HepG2 (cell line): ENCODE measurements around the gene RFXANK. TPM values are rescaled to one million over a fixed set of nuclear protein-coding genes. Genes with fewer than 3 reads are reported as not detected.

Experiments used
- ATAC-seq: fragments of 200-7000 bp; cut with Tn5 transposase; 3 replicates; pipeline ENCODE4 v1.9.1; 2020; ENCODE audit warnings: mild to moderate bottlenecking, moderate library complexity
- BruUV-seq: library from RNA; stranded (reverse); fragments of 400-500 nt; replicated peaks from 2 replicates; lab custom pipeline; 2021; lab: Mats Ljungman, UMichigan
- CTCF ChIA-PET: fragments of 300-600 bp; formaldehyde crosslinking; extraction: SDS; loops from one replicate; lab custom pipeline; 2021; ENCODE audit warnings: low total read pairs, inconsistent platforms, low intra/inter-chr PET ratio; lab: Yijun Ruan, JAX
- POLR2A ChIA-PET: fragments of 350-600 bp; sonication (Branson Sonifier 250); formaldehyde crosslinking; loops from one replicate; lab custom pipeline; 2020; ENCODE audit warnings: antibody characterized with exemption, inconsistent platforms; lab: Yijun Ruan, JAX
- DNase-seq: peaks from one replicate; pipeline ENCODE4 v3.0.0-alpha.2; 2015; ENCODE audit warnings: low spot score
- FAIRE-seq: peaks from 3 replicates; lab custom pipeline; 2011; peaks lifted over from hg19 to GRCh38; lab: Jason Lieb, UNC
- H2AFZ ChIP-seq: one replicate; pipeline ENCODE4 v1.6.1; 2011; ENCODE audit warnings: low read length, inconsistent platforms
- H3K27ac ChIP-seq: fragments of 300-600 bp; 3 replicates; pipeline ENCODE4 v1.8.0; 2011; ENCODE audit warnings: mixed run types, mild to moderate bottlenecking, mixed read lengths, low read length, inconsistent platforms; ENCODE audit not compliant: insufficient read depth; ENCODE audit errors: extremely low read length
- H3K27me3 ChIP-seq, 2 experiments: fragments of 200-600 bp in 1 of 2; 2 replicates in 1 of 2; 3 replicates in 1 of 2; pipeline versions ENCODE4 v1.6.0 to v1.8.0; 2011; ENCODE audit warnings: low read length in 2 of 2, mild to moderate bottlenecking in 2 of 2, moderate library complexity in 2 of 2, inconsistent platforms in 1 of 2; ENCODE audit not compliant: insufficient read depth in 2 of 2, control insufficient read depth in 1 of 2
- H3K36me3 ChIP-seq, 2 experiments: fragments of 200-600 bp in 1 of 2; replicated peaks in 1 of 2; 2 replicates in 1 of 2; 3 replicates in 1 of 2; pipeline versions ENCODE4 v1.5.1 to v1.8.0; 2011; ENCODE audit warnings: low read length in 2 of 2, inconsistent platforms in 1 of 2; ENCODE audit not compliant: insufficient read depth in 2 of 2, control insufficient read depth in 1 of 2
- H3K4me1 ChIP-seq: 2 replicates; pipeline ENCODE4 v1.5.1; 2012; ENCODE audit warnings: low read length, inconsistent platforms; ENCODE audit not compliant: insufficient read depth
- H3K4me2 ChIP-seq: 2 replicates; pipeline ENCODE4 v1.6.0; 2011; ENCODE audit warnings: low read depth, low read length, inconsistent platforms
- H3K4me3 ChIP-seq, 3 experiments: fragments of 200-600 bp in 1 of 3; sonication (generic), shearing (Covaris generic) in 1 of 3; replicated peaks in 1 of 3; 2 replicates each; pipeline ENCODE4 v1.5.1; 2011 to 2016; ENCODE audit warnings: low read length in 3 of 3, inconsistent platforms in 2 of 3, low read depth in 2 of 3, mild to moderate bottlenecking in 2 of 3, control low read depth in 1 of 3, mixed read lengths in 1 of 3; ENCODE audit not compliant: insufficient read depth in 1 of 3
- H3K79me2 ChIP-seq: one replicate; pipeline ENCODE4 v1.6.1; 2011; ENCODE audit warnings: low read length, inconsistent platforms; ENCODE audit not compliant: insufficient read depth
- H3K9ac ChIP-seq: 2 replicates; pipeline ENCODE4 v1.6.0; 2011; ENCODE audit warnings: mild to moderate bottlenecking, low read depth, low read length, inconsistent platforms; ENCODE audit not compliant: insufficient read depth
- H3K9me3 ChIP-seq: 2 replicates; pipeline ENCODE4 v1.5.1; 2012; ENCODE audit warnings: mild to moderate bottlenecking, low read length
- H4K20me1 ChIP-seq: 2 replicates; pipeline ENCODE4 v1.6.0; 2011; ENCODE audit warnings: inconsistent platforms, mild to moderate bottlenecking, low read length, moderate library complexity; ENCODE audit not compliant: insufficient read depth
- CCDC6 ChIP-seq: sonication (generic); formaldehyde crosslinking; IDR thresholded peaks from 2 replicates; pipeline ENCODE4 v1.8.1; 2022; ENCODE audit warnings: mild to moderate bottlenecking, missing genetic modification reagents, moderate library complexity
- HOXA3 ChIP-seq: sonication (generic); formaldehyde crosslinking; IDR thresholded peaks from 2 replicates; pipeline ENCODE4 v1.5.0; 2020; ENCODE audit warnings: missing genetic modification reagents
- ISL2 ChIP-seq: sonication (generic); formaldehyde crosslinking; IDR thresholded peaks from 2 replicates; pipeline ENCODE4 v1.5.0; 2020; ENCODE audit warnings: missing genetic modification reagents
- JUN ChIP-seq: sonication (generic); formaldehyde crosslinking; IDR thresholded peaks from 2 replicates; pipeline ENCODE4 v1.4.0; 2020; ENCODE audit warnings: mild to moderate bottlenecking, missing genetic modification reagents
- PITX1 ChIP-seq: sonication (generic); formaldehyde crosslinking; IDR thresholded peaks from 2 replicates; pipeline ENCODE4 v1.5.1; 2020; ENCODE audit warnings: mild to moderate bottlenecking, missing genetic modification reagents
- PRMT3 ChIP-seq: sonication (generic); formaldehyde crosslinking; IDR thresholded peaks from 2 replicates; pipeline ENCODE4 v1.8.1; 2022; ENCODE audit warnings: low read depth, mild to moderate bottlenecking, moderate library complexity, missing genetic modification reagents, borderline replicate concordance
- RARA ChIP-seq: IDR thresholded peaks from 2 replicates; pipeline ENCODE4 v1.6.1; 2016; ENCODE audit warnings: missing genetic modification reagents, missing compliant biosample characterization
- SAFB2 ChIP-seq: sonication (generic); formaldehyde crosslinking; IDR thresholded peaks from 2 replicates; pipeline ENCODE4 v1.5.1; 2020; ENCODE audit warnings: missing genetic modification reagents, low read depth, mild to moderate bottlenecking, borderline replicate concordance
- SALL2 ChIP-seq: sonication (generic); formaldehyde crosslinking; IDR thresholded peaks from 2 replicates; pipeline ENCODE4 v1.8.1; 2023; ENCODE audit warnings: mild to moderate bottlenecking, missing genetic modification reagents, inconsistent platforms
- SOX13 ChIP-seq, 3 experiments: fragments of 450-650 bp in 1 of 3; sonication (generic) in 1 of 3; formaldehyde crosslinking in 1 of 3; IDR thresholded peaks in 2 of 3; conservative IDR thresholded peaks in 1 of 3; 2 replicates each; pipeline versions ENCODE4 v1.5.0 to v1.6.1; 2016 to 2020; ENCODE audit warnings: antibody characterized with exemption in 1 of 3, mild to moderate bottlenecking in 1 of 3, missing compliant biosample characterization in 1 of 3, missing genetic modification reagents in 1 of 3, moderate library complexity in 1 of 3
- SYNCRIP ChIP-seq: fragments of 200-400 bp; formaldehyde crosslinking; IDR thresholded peaks from 2 replicates; pipeline ENCODE4 v1.6.1; 2018; ENCODE audit warnings: mild to moderate bottlenecking, low read depth, low read length; ENCODE audit not compliant: insufficient read depth
- TCF12 ChIP-seq, 2 experiments: fragments of 450-650 bp in 1 of 2; sonication (generic) in 1 of 2; formaldehyde crosslinking in 1 of 2; IDR thresholded peaks; 2 replicates each; pipeline versions ENCODE4 v1.6.1 to v1.8.0; 2017 to 2022; ENCODE audit warnings: antibody characterized with exemption in 1 of 2, mild to moderate bottlenecking in 1 of 2, missing genetic modification reagents in 1 of 2, moderate library complexity in 1 of 2
- ZNF629 ChIP-seq: sonication (generic); formaldehyde crosslinking; conservative IDR thresholded peaks from 2 replicates; pipeline ENCODE4 v1.5.0; 2020; ENCODE audit warnings: missing genetic modification reagents
- WGBS: methylation state at CpG from one replicate; pipeline ENCODE4 v1.1.6; 2017; ENCODE audit warnings: low lambda C conversion rate; 5-methylcytosine and 5-hydroxymethylcytosine counted together
- in situ Hi-C: cut with HindIII; loops from 2 replicates; pipeline ENCODE4 v1.10.0; 2017; ENCODE audit warnings: low pct_unique_long_range_greater_than_20kb; ENCODE audit not compliant: extremely low pct_ligation_motif_present
- intact Hi-C: fragments of 100-400 bp; cut with micrococcal nuclease; formaldehyde crosslinking; loops from one replicate; pipeline ENCODE4 v1.10.0; 2022; ENCODE audit not compliant: unreplicated experiment
- polyA plus RNA-seq, 8 experiments: library from polyadenylated mRNA; depleted of rRNA in 3 of 8; stranded (reverse) in 7 of 8; unstranded in 1 of 8; fragments of >200 nt; fragmentation: Illumina TruSeq in 4 of 8; extraction: Trizol in 4 of 8; gene quantifications; 2 replicates each; pipeline versions ENCODE4 v1.2.1 to v1.2.3, GENCODE V29; 2011 to 2016; ENCODE audit warnings: low read depth in 4 of 8, missing spikeins in 1 of 8, mixed read lengths in 1 of 8; ENCODE audit not compliant: insufficient read depth in 1 of 8
- total RNA-seq, 5 experiments: library from RNA; depleted of rRNA; stranded (reverse); fragments of >200 nt; fragmentation: Illumina TruSeq; extraction: Trizol; gene quantifications; 2 replicates each; pipeline ENCODE4 v1.2.3, GENCODE V29; 2016; ENCODE audit warnings: low read depth in 1 of 5
- TF ChIP-seq, protein P1 (sequence below): sonication (generic); formaldehyde crosslinking; IDR thresholded peaks from 2 replicates; pipeline ENCODE4 v1.5.0; 2020; ENCODE audit warnings: missing genetic modification reagents
- TF ChIP-seq, protein P2 (sequence below): IDR thresholded peaks from 2 replicates; pipeline ENCODE4 v1.6.1; 2016; ENCODE audit warnings: missing biosample characterization, missing genetic modification reagents, low read depth

Gene RFXANK
- total and polyA plus RNA-seq, 2 of the 13 experiments (the other 11 are each of a cell fraction or from before 2014, with no cell fraction given), result 49.9 to 80.7 TPM

DNA sequence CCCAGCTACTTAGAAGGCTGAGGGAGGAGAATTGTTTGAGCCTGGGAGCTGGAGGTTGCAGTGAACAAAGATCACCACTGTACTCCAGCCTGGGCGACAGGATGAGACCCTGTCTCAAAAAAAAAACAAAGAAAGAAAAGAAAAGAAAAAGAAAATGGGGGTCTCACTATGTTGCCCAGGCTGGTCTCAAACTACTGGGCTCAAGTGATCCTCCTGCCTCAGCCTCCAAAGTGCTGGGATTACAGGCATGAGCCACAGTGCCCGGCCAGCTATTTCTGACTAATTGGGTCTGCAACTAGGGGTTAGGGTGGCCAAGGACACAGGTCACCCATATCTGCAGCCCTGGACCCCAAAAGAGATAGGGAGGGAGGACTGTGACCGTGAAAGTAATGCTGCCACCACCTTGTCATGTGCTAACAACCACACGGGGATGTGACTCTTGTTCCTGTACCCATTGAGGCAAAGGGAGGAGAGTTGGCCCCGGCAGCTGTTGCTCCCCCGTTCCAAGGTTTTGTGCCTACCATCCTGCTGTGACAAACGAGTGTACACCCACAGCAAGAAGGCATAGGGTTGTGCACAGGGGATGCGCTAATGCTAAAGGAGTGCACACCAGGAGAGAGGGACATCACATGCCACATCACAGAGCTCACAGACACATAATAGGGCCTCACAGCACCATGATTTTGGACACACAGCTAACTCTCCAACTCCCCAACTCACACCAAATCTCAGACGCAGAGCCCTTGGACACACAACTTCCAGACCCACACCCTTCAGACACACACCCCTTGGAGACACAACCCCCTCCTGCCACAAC lies 22.6 kb upstream of the RFXANK start (continued):
- TF ChIP-seq PRMT3 (CRISPR knock-in tag), result no peak

DNA sequence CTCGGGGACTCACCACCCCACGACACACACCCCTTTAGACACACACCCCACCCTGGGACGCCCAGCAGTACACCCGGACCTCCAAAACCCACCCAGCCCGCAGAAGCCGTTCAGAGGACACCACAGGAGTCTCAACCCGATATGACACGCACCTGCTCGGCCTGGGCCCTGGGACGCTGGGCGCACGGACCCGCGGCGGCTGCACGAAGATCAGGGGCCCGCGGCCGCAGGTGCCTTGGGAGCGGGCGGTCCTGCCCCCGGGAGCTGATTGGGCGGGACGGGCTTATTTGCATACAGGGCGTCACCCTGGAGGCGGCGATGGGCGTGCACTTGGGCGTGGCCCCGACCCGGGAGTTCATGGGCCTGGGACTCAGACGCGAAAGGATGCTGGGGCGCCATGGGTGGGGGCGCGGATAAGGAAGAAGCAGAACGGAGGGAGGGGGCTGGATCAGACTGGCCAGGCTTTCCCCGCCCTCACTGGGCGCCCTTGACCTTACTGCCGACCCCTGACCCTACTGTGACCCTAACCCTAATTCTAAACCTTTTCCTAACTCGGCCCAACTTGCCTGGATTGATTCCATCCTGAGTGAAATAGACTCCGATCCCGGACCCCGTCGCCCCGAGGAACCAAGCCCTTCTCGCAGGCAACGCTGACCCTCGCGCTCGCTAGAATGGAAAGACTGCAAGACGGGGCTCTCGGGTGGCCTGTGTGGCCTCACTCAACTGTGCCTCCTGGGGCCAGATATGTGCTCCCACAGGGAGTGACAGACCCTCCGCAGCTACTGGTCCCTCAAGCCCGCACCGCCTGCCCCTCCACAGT lies 21.8 kb upstream of the RFXANK start, which contains the start of gene MEF2B:
TSS of gene MEF2B (minus strand) at position 211 of the 820 bp plus-strand sequence. CDS start 19,528 bp downstream, outside the sequence.
- WGBS, result 30% methylated on average over 35 of the region's 56 CpGs
- no peaks in the 10 kb centered on the region for H3K9me3 ChIP-seq
- peaks cover 63% of the 10 kb centered on the region for H3K4me1 ChIP-seq
- DNase-seq (peak; percentile 80), ATAC-seq (peak; percentile 92), FAIRE-seq (peak; percentile 34)
- no peaks in the 10 kb centered on the region for H3K27me3 ChIP-seq
- H3K9ac ChIP-seq, result peak within 1 kb of the TSS; percentile 53
- peak within 1 kb of the TSS; percentile 35 to 70 (median 54) for H3K4me3 ChIP-seq
- peak within 1 kb of the TSS; percentile 92 for H3K4me2 ChIP-seq
- intact Hi-C loops (loop anchor here (5.0 kb wide), 1 partner anchor 33 kb away; the partner anchor contains the start of gene TMEM161A), in situ Hi-C loops (no loop called here)
- H3K79me2 ChIP-seq, result no peaks in the 10 kb centered on the region
- no peaks in the 10 kb centered on the region for H4K20me1 ChIP-seq
- ChIA-PET POLR2A (interaction anchor here (0.6 to 1.4 kb wide), 6 partner anchors 12 to 619 kb away, joined by 3 to 11 read pairs (median 4); partner anchors contain the start of genes BORCS8 and NR2C2AP), CTCF (no interaction called here)
- H2AFZ ChIP-seq, result no peak within 1 kb of the TSS
- no peaks in the 10 kb centered on the region for H3K36me3 ChIP-seq
- no peak within 1 kb of the TSS for H3K27ac ChIP-seq
- no TSS peak for BruUV-seq
- peak; percentile 42; the same call in 1 of the 2 replicates for TF ChIP-seq HOXA3 (CRISPR knock-in tag)
- TF ChIP-seq SYNCRIP, result no peak
- TF ChIP-seq SALL2 (CRISPR knock-in tag), result peak; percentile 61; the same call in 1 of the 2 replicates
- TF ChIP-seq TCF12 (IDR thresholded peaks at IDR 0.05), result no peak
- no peak for TF ChIP-seq TCF12 (CRISPR knock-in tag; IDR thresholded peaks at IDR 0.05)
- peak; percentile 28; the same call in 1 of the 2 replicates for TF ChIP-seq PITX1 (CRISPR knock-in tag)
- no peak for TF ChIP-seq SOX13 (IDR thresholded peaks at IDR 0.05)
- TF ChIP-seq SOX13 (CRISPR knock-in tag; conservative IDR thresholded peaks at IDR 0.05 in 1 of 2, IDR thresholded peaks at IDR 0.05 in 1 of 2), result no peak
- TF ChIP-seq, protein P1, sequence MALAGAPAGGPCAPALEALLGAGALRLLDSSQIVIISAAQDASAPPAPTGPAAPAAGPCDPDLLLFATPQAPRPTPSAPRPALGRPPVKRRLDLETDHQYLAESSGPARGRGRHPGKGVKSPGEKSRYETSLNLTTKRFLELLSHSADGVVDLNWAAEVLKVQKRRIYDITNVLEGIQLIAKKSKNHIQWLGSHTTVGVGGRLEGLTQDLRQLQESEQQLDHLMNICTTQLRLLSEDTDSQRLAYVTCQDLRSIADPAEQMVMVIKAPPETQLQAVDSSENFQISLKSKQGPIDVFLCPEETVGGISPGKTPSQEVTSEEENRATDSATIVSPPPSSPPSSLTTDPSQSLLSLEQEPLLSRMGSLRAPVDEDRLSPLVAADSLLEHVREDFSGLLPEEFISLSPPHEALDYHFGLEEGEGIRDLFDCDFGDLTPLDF (CRISPR knock-in tag), result no peak
- no peak for TF ChIP-seq CCDC6 (CRISPR knock-in tag)
- no peak for TF ChIP-seq JUN (CRISPR knock-in tag)
- TF ChIP-seq ZNF629, result no peak
- TF ChIP-seq SAFB2 (CRISPR knock-in tag), result no peak
- TF ChIP-seq RARA (CRISPR knock-in tag), result no peak
- TF ChIP-seq, protein P2, sequence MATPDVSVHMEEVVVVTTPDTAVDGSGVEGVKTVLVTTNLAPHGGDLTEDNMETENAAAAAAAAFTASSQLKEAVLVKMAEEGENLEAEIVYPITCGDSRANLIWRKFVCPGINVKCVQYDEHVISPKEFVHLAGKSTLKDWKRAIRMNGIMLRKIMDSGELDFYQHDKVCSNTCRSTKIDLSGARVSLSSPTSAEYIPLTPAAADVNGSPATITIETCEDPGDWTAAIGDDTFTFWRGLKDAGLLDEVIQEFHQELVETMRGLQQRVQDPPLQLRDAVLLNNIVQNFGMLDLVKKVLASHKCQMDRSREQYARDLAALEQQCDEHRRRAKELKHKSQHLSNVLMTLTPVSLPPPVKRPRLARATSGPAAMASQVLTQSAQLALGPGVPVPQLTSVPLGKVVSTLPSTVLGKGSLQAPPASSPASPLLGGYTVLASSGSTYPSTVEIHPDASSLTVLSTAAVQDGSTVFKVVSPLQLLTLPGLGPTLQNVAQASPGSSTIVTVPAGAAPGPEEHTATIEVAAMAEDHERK (CRISPR knock-in tag), result no peak
- 0 out of 2 replicates have a peak, but pooled peaks have one; percentile 14 for TF ChIP-seq ISL2 (CRISPR knock-in tag)
